Activated CD8-positive, alpha-beta T cell treated with anti-CD3 and anti-CD28 coated beads, Interleukin-2, amount 10 ng/mL, durations not matched to agents 7 days and 5 days (primary cell): Measurements from ENCODE around the gene AFF1. TPM values are rescaled to one million over a fixed set of nuclear protein-coding genes. Genes with fewer than 3 reads are reported as not detected.

Experiments used
- ATAC-seq: fragments of 150-1000 bp; cut with Tn5 transposase; one replicate; pipeline ENCODE4 v1.10.0; 2021; ENCODE audit warnings: moderate library complexity
- CTCF ChIA-PET: fragments of 350-600 bp; sonication (Branson Sonifier 250); formaldehyde crosslinking; loops from one replicate; lab custom pipeline; 2021; ENCODE audit warnings: antibody characterized with exemption; lab: Charles Lee
- POLR2A ChIA-PET: fragments of 350-600 bp; sonication (Branson Sonifier 250); formaldehyde crosslinking; loops from one replicate; lab custom pipeline; 2021; ENCODE audit warnings: antibody characterized with exemption; lab: Charles Lee
- DNase-seq: peaks from one replicate; pipeline ENCODE4 v3.0.0-alpha.2; 2020
- H3K27ac Mint-ChIP-seq: one replicate; pipeline ENCODE4 v1.8.0; 2021; ENCODE audit warnings: mild to moderate bottlenecking, mixed read lengths
- H3K27me3 Mint-ChIP-seq: one replicate; pipeline ENCODE4 v1.8.0; 2021; ENCODE audit warnings: low read depth, mixed read lengths
- H3K36me3 Mint-ChIP-seq: one replicate; pipeline ENCODE4 v1.8.0; 2021; ENCODE audit warnings: low read depth, mixed read lengths
- H3K4me1 Mint-ChIP-seq: one replicate; pipeline ENCODE4 v1.8.0; 2021; ENCODE audit warnings: low read depth, mixed read lengths
- H3K4me3 Mint-ChIP-seq: one replicate; pipeline ENCODE4 v1.8.0; 2021; ENCODE audit warnings: mild to moderate bottlenecking, mixed read lengths
- H3K9me3 Mint-ChIP-seq: one replicate; pipeline ENCODE4 v1.8.0; 2022; ENCODE audit warnings: mixed read lengths; ENCODE audit not compliant: insufficient read depth
- total RNA-seq, 2 experiments: library from RNA; stranded (reverse); gene quantifications; one replicate each; pipeline ENCODE4 v1.2.3, GENCODE V29; 2021

The AFF1 gene
- 10 to 100 TPM; 47.8 to 51.6 TPM for total RNA-seq

DNA sequence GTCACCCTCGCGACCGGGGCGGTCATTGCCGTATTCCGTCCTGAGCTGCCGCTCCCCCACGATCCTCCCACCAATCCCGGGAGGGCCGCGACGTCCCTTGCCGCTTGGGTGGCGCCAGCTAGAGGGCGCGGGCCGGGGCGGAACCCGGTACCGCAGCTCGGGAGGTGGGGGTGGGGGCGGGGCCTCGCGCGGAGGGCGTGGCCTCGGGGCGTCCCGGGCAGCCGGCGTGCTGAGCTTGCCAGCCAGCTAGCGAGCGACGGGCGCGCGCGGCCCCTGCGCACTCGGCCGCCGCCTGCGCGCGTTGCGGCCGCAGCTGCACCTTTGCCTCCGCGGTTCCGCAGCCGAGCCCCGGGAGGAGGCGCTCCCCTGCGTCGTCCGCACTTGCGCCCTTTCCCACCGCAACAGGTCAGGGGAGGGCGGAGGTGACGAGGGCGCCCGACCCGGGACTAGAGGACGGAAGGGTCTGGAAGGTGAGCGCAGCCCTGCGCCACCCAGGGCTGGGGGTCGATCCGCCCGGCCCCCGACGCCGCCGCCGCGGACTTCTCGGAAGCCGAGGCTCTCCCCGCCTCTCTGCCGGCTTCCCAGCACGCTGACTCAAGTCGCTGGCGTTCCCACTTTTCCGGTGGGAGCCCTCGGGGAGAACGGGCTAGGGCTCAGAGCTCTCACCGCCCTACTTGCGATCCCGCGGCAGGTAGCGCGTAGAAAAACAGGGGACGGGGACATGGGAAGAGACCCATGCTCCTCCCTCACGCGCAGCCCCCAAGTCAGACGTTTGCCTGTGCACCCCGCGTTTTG, at the start of gene AFF1:
Gene AFF1 (plus strand): TSS at position 241 of the 795 bp plus-strand sequence. CDS start 13,523 bp downstream, outside the sequence.
- CTCF ChIA-PET = interaction anchor here (0.6 to 4.7 kb wide), 22 partner anchors 8 to 532 kb away, joined by 3 to 53 read pairs (median 4); partner anchors contain the start of gene KLHL8
- POLR2A ChIA-PET = interaction anchor here (0.7 to 7.6 kb wide), 13 partner anchors 12 to 170 kb away, joined by 3 to 209 read pairs (median 4); no protein-coding TSS in a partner anchor
- peak within 1 kb of the TSS; percentile 92 for H3K27ac Mint-ChIP-seq
- DNase-seq = peak; percentile 92
- peaks cover 47% of the 10 kb centered on the region for H3K4me1 Mint-ChIP-seq
- H3K9me3 Mint-ChIP-seq = no peaks in the 10 kb centered on the region
- H3K36me3 Mint-ChIP-seq = peaks cover 10% of the 10 kb centered on the region
- H3K4me3 Mint-ChIP-seq = peak within 1 kb of the TSS; percentile 88
- no peaks in the 10 kb centered on the region for H3K27me3 Mint-ChIP-seq
- peak; percentile 76 for ATAC-seq

GRCh38 chr4:86890790-86891189, 44.0 kb upstream of the AFF1 start:
- CTCF ChIA-PET = no interaction called here
- Mint-ChIP-seq H3K9me3 (no peaks in the 10 kb centered on the region), H3K27ac (no peak overlapping the region), H3K4me1 (peaks cover 3% of the 10 kb centered on the region), H3K27me3 (peaks cover 21% of the 10 kb centered on the region), H3K36me3 (no peaks in the 10 kb centered on the region), H3K4me3 (peak overlapping the region; percentile 46)
- no peak for ATAC-seq
- DNase-seq = no peak
- POLR2A ChIA-PET = no interaction called here

DNA sequence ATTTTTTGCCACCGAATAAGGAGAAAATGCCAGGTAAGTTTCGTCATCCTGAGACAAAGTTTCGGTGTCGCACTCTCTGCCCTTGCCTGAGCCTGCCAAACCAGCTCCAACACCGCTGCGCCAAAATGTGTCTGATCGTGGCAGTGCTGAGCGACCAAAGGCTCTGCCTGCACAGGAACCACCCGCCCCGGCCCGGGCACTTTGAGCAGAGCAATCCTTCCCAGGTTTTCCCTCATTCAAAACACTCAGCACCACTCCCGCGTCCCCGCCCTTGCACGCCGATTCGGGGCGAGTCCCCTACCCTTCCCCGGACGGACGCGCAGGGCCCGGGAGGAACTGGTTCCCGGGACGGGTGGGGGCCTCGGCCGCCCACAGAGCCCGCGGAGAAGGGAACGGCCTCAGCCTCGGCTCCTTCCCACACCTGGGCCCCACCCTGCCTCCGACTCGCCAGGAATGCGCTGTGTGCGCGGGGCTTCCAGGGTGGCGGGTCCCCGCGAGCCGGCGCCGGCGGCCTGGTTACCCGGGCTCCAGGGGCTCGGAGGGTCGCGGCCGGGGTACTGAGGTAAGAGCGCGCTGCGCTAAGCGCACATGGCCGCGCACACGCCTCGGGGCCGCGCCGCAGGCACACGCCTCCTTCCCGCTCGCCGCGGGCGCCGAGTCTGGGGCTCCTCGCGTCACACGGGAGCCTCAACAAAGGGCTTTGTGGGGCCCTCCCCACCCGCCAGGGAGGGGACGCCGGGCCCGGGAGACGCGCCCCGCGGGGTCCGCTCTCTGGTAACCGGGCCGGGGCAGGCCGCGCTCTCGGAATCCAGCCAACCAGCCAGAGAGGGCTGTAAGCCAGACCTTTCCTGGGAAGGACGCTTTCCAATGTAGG, 42.8 kb upstream of the AFF1 start, which contains the start of gene C4orf36:
Gene C4orf36 (minus strand): TSS at position 661 of the 874 bp plus-strand sequence. CDS start 902 bp downstream, outside the sequence.
- Mint-ChIP-seq H3K4me3 (peak within 1 kb of the TSS; percentile 72), H3K9me3 (no peaks in the 10 kb centered on the region), H3K27me3 (peaks cover 21% of the 10 kb centered on the region), H3K27ac (no peak within 1 kb of the TSS), H3K4me1 (peaks cover 3% of the 10 kb centered on the region), H3K36me3 (no peaks in the 10 kb centered on the region)
- ATAC-seq (peak; percentile 76), DNase-seq (peak; percentile 38)
- ChIA-PET POLR2A (no interaction called here), CTCF (interaction anchor here (1.2 to 2.0 kb wide), 2 partner anchors 393 to 396 kb away, joined by 5 to 8 read pairs; no protein-coding TSS in a partner anchor)

DNA sequence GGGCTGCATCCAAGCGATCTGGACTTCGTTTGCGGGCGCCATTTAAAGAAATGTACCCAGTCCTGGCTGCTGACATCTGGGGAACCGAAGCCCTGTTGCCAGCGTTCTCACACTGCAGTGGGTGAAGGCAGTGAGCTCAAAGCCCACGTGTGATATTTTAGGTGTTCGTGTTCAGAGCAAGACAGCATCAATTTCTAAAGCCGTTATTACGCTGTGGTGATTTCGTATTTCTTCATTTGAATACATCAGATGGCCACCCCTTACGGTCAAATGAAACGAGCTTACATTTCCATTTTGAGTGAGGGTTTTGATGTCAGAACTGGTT, 42.2 kb upstream of the AFF1 start:
- Mint-ChIP-seq H3K4me1 (peaks cover 3% of the 10 kb centered on the region), H3K36me3 (no peaks in the 10 kb centered on the region), H3K27me3 (peaks cover 21% of the 10 kb centered on the region), H3K27ac (no peak overlapping the region), H3K9me3 (no peaks in the 10 kb centered on the region), H3K4me3 (peak overlapping the region; percentile 69)
- ATAC-seq (no peak), DNase-seq (no peak)
- ChIA-PET CTCF (interaction anchor here (0.7 to 2.0 kb wide), 3 partner anchors 394 to 397 kb away, joined by 3 to 8 read pairs (median 5); no protein-coding TSS in a partner anchor), POLR2A (no interaction called here)

GRCh38 chr4:86893136-86893535, 41.7 kb upstream of the AFF1 start:
- ChIA-PET CTCF (interaction anchor here (0.7 to 2.0 kb wide), 3 partner anchors 394 to 397 kb away, joined by 3 to 8 read pairs (median 5); no protein-coding TSS in a partner anchor), POLR2A (no interaction called here)
- ATAC-seq (no peak), DNase-seq (no peak)
- H3K27me3 Mint-ChIP-seq = peaks cover 21% of the 10 kb centered on the region
- no peaks in the 10 kb centered on the region for H3K36me3 Mint-ChIP-seq
- H3K9me3 Mint-ChIP-seq = no peaks in the 10 kb centered on the region
- peak overlapping the region; percentile 69 for H3K4me3 Mint-ChIP-seq
- H3K4me1 Mint-ChIP-seq = peaks cover 3% of the 10 kb centered on the region
- no peak overlapping the region for H3K27ac Mint-ChIP-seq

GRCh38 chr4:86894455-86894854, 40.4 kb upstream of the AFF1 start:
- H3K36me3 Mint-ChIP-seq = no peaks in the 10 kb centered on the region
- ATAC-seq (no peak), DNase-seq (no peak)
- H3K4me3 Mint-ChIP-seq = no peak overlapping the region
- peaks cover 21% of the 10 kb centered on the region for H3K27me3 Mint-ChIP-seq
- POLR2A ChIA-PET = no interaction called here
- H3K4me1 Mint-ChIP-seq = peaks cover 3% of the 10 kb centered on the region
- CTCF ChIA-PET = interaction anchor here (1.0 to 1.6 kb wide), 6 partner anchors 9 to 402 kb away, joined by 3 to 18 read pairs (median 4); no protein-coding TSS in a partner anchor
- no peak overlapping the region for H3K27ac Mint-ChIP-seq
- no peaks in the 10 kb centered on the region for H3K9me3 Mint-ChIP-seq

- no peak overlapping the region for H3K4me3 Mint-ChIP-seq
- H3K27ac Mint-ChIP-seq = no peak overlapping the region
- H3K36me3 Mint-ChIP-seq = no peaks in the 10 kb centered on the region
Measured at GRCh38 chr4:86895692-86896488, 38.9 kb upstream of the AFF1 start.

GRCh38 chr4:86896596-86896995, 38.2 kb upstream of the AFF1 start:
- H3K4me3 Mint-ChIP-seq = no peak overlapping the region
- ATAC-seq (no peak), DNase-seq (no peak)
- CTCF ChIA-PET = interaction anchor here (1.4 to 2.5 kb wide), 2 partner anchors 399 to 402 kb away, joined by 4 to 31 read pairs; no protein-coding TSS in a partner anchor
- peaks cover 9% of the 10 kb centered on the region for H3K27me3 Mint-ChIP-seq
- H3K9me3 Mint-ChIP-seq = no peaks in the 10 kb centered on the region
- H3K4me1 Mint-ChIP-seq = peaks cover 2% of the 10 kb centered on the region
- H3K27ac Mint-ChIP-seq = no peak overlapping the region
- POLR2A ChIA-PET = no interaction called here
- no peaks in the 10 kb centered on the region for H3K36me3 Mint-ChIP-seq

More at GRCh38 chr4:86895692-86896488, 38.9 kb upstream of the AFF1 start:
- POLR2A ChIA-PET = no interaction called here
- no peaks in the 10 kb centered on the region for H3K9me3 Mint-ChIP-seq
- peaks cover 16% of the 10 kb centered on the region for H3K27me3 Mint-ChIP-seq
- H3K4me1 Mint-ChIP-seq = peaks cover 3% of the 10 kb centered on the region
- CTCF ChIA-PET = interaction anchor here (1.0 to 2.5 kb wide), 6 partner anchors 8 to 403 kb away, joined by 3 to 31 read pairs (median 6); no protein-coding TSS in a partner anchor
- no peak for ATAC-seq
- peak; percentile 26 for DNase-seq

GRCh38 chr4:86898562-86898961, 36.2 kb upstream of the AFF1 start:
- Mint-ChIP-seq H3K36me3 (no peaks in the 10 kb centered on the region), H3K27ac (no peak overlapping the region), H3K4me1 (no peaks in the 10 kb centered on the region), H3K27me3 (peaks cover 5% of the 10 kb centered on the region), H3K4me3 (no peak overlapping the region), H3K9me3 (no peaks in the 10 kb centered on the region)
- ChIA-PET POLR2A (no interaction called here), CTCF (interaction anchor here (2.0 kb wide), 1 partner anchor 400 kb away, joined by 5 read pairs; no protein-coding TSS in a partner anchor)
- ATAC-seq = no peak
- no peak for DNase-seq

GRCh38 chr4:86901864-86902263, 32.9 kb upstream of the AFF1 start:
- H3K4me3 Mint-ChIP-seq = no peak overlapping the region

More at GRCh38 chr4:86901864-86902263, 32.9 kb upstream of the AFF1 start:
- peaks cover 6% of the 10 kb centered on the region for H3K4me1 Mint-ChIP-seq
- CTCF ChIA-PET = interaction anchor here (1.5 kb wide), 1 partner anchor 406 kb away, joined by 4 read pairs; no protein-coding TSS in a partner anchor
- H3K9me3 Mint-ChIP-seq = no peaks in the 10 kb centered on the region
- H3K27me3 Mint-ChIP-seq = peaks cover 5% of the 10 kb centered on the region
- no peak overlapping the region for H3K27ac Mint-ChIP-seq
- DNase-seq (no peak), ATAC-seq (no peak)
- no peaks in the 10 kb centered on the region for H3K36me3 Mint-ChIP-seq
- POLR2A ChIA-PET = no interaction called here
